Measurements from ENCODE around the gene MARK3. TPM values are rescaled to one million over a fixed set of nuclear protein-coding genes. Genes with fewer than 3 reads are reported as not detected.

MARK3 gene
- total and polyA plus RNA-seq, 2 of the 4 experiments (the other 2 are of a cell fraction), result 78.5 to 80.5 TPM

DNA sequence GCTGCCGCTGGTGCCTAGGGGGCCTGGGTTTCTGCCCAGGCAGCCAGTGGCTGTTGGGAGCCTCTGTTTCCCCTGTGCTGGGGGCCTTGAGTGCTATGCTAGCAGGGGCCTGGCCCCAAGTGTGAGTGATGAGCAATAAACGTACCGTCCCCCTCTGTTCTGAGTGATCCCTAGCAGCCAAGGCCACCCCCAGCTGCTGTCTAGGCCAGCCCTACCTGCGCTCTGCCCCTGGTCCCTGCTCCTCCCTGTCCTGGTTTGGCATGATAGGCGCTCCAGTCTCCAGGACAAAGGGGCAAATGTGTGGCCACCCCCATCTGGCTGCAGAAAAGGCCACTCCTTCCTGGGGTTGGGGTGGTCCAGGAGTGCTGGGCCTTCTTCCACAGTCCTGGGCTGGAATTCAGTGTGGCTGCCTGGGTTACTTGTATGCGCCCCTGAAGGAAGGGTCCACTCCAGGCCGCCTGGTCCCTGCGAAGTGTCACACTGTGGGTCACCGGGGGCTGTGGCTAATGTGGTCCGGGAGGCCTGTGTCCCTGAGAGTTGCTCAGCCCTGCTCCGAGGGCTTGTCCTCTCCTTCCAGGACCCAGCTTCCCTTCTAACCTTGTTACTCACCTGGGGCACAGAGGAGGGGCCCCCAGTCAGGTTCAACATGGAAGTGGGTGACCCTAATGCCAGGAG lies 150.8 kb downstream of the MARK3 start:
- dilution Hi-C loops (cut with HindIII; ENCODE audit: low sequenced_read_pairs, unreplicated experiment), result no loop called here
- TF ChIP-seq POLR2A (IDR thresholded peaks at IDR 0.05; ENCODE audit: low read depth, low read length) (no peak), SMC3 (IDR thresholded peaks at IDR 0.05; ENCODE audit: low read depth, low read length) (no peak), RCOR1 (IDR thresholded peaks at IDR 0.05; ENCODE audit: insufficient replicate concordance, low read length) (no peak), CHD1 (IDR thresholded peaks at IDR 0.05; ENCODE audit: low read depth, low read length) (no peak)
- TF ChIP-seq, protein P1, sequence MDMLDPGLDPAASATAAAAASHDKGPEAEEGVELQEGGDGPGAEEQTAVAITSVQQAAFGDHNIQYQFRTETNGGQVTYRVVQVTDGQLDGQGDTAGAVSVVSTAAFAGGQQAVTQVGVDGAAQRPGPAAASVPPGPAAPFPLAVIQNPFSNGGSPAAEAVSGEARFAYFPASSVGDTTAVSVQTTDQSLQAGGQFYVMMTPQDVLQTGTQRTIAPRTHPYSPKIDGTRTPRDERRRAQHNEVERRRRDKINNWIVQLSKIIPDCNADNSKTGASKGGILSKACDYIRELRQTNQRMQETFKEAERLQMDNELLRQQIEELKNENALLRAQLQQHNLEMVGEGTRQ (IDR thresholded peaks at IDR 0.05; ENCODE audit: low read depth, low read length), result no peak
- TF ChIP-seq, protein P2, sequence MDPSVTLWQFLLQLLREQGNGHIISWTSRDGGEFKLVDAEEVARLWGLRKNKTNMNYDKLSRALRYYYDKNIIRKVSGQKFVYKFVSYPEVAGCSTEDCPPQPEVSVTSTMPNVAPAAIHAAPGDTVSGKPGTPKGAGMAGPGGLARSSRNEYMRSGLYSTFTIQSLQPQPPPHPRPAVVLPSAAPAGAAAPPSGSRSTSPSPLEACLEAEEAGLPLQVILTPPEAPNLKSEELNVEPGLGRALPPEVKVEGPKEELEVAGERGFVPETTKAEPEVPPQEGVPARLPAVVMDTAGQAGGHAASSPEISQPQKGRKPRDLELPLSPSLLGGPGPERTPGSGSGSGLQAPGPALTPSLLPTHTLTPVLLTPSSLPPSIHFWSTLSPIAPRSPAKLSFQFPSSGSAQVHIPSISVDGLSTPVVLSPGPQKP (IDR thresholded peaks at IDR 0.05; ENCODE audit: borderline replicate concordance, low read depth, low read length), result no peak
- H3K23ac ChIP-seq (ENCODE audit: low read depth, low read length), result no peak overlapping the region
- DNase-seq, result no peak
- CTCF ChIA-PET, result no interaction called here
- intact Hi-C loops (cut with micrococcal nuclease), result no loop called here
- no peak overlapping the region for H4K5ac ChIP-seq (ENCODE audit: low read depth, low read length)
- peaks cover 11% of the 10 kb centered on the region; the same call in 1 of the 2 replicates for H3K36me3 ChIP-seq (ENCODE audit: control insufficient read depth, insufficient read depth, low read length)
- POLR2A ChIA-PET (ENCODE audit: unreplicated experiment), result no interaction called here
- no peak overlapping the region for H3K56ac ChIP-seq (ENCODE audit: extremely low read depth, insufficient read depth, low read length)
- no peak overlapping the region for H3K4ac ChIP-seq (ENCODE audit: low read depth, low read length)
- H4K8ac ChIP-seq (ENCODE audit: low read depth in 2 of 2, low read length in 2 of 2), result no peak overlapping the region
- H2BK15ac ChIP-seq (ENCODE audit: low read depth, low read length), result no peak overlapping the region
- no peaks in the 10 kb centered on the region for H3K9me3 ChIP-seq (ENCODE audit: control insufficient read depth, insufficient read depth, low read length)
- no peak overlapping the region for H3K9ac ChIP-seq (ENCODE audit: low read depth, low read length)
- H3K18ac ChIP-seq (ENCODE audit: low read depth, low read length), result no peak overlapping the region
- no peak overlapping the region for H4K91ac ChIP-seq (ENCODE audit: insufficient read depth, low read depth, low read length)
- no peak overlapping the region for H2AK5ac ChIP-seq (ENCODE audit: low read depth, low read length)
- H3K4me2 ChIP-seq (ENCODE audit: low read depth, low read length), result no peak overlapping the region
- no peak overlapping the region for H2BK20ac ChIP-seq (ENCODE audit: low read depth, low read length)
- no peak for ATAC-seq (ENCODE audit: low read depth)
- H2AFZ ChIP-seq (replicated peaks; ENCODE audit: low read length, poor library complexity), result no peak overlapping the region
- H3K4me3 ChIP-seq (ENCODE audit: insufficient read depth, low read depth, low read length), result no peak overlapping the region
- H3K27ac ChIP-seq (ENCODE audit: insufficient read depth, low read length), result no peak overlapping the region
- H2BK5ac ChIP-seq (ENCODE audit: low read depth, low read length, poor library complexity, severe bottlenecking), result no peak overlapping the region
- no peak overlapping the region for H3K14ac ChIP-seq (replicated peaks; ENCODE audit: low read depth, low read length)
- H3K9me1 ChIP-seq (ENCODE audit: insufficient read depth, low read length), result no peaks in the 10 kb centered on the region
- H3K27me3 ChIP-seq (ENCODE audit: control insufficient read depth, insufficient read depth, low read length), result no peaks in the 10 kb centered on the region
- peaks cover 0 to 15% of the 10 kb centered on the region in 2 experiments; a peak in 2 of 4 replicates for H3K79me1 ChIP-seq (ENCODE audit: low read depth in 1 of 2, low read length in 2 of 2)
- H4K20me1 ChIP-seq (ENCODE audit: insufficient read depth, low read length), result peaks cover 11% of the 10 kb centered on the region; the same call in 1 of the 2 replicates
- H2BK120ac ChIP-seq (ENCODE audit: low read depth, low read length), result no peak overlapping the region
- in situ Hi-C loops (cut with MboI; ENCODE audit: low sequenced_read_pairs), result no loop called here
- H3K4me1 ChIP-seq (ENCODE audit: control insufficient read depth, insufficient read depth, low read length), result peaks cover 9% of the 10 kb centered on the region
- H2AK9ac ChIP-seq (replicated peaks; ENCODE audit: low read depth, low read length, poor library complexity), result no peak overlapping the region
- no TSS peak for BruUV-seq (replicated peaks)
- WGBS, 2 experiments (ENCODE audit: extremely low coverage in 2 of 2, insufficient read length in 1 of 2), result 84% methylated on average over 9 of the region's 11 CpGs; no CpG with 5 or more reads in 1 of the 2 experiments

All from IMR-90 (cell line).